K562 (cell line): Measurements from ENCODE around the gene MLLT6. TPM values are rescaled to one million over a fixed set of nuclear protein-coding genes. Genes with fewer than 3 reads are reported as not detected.

ENCODE experiments used
- ATF2 ChIP-seq: sonication (generic); formaldehyde crosslinking; IDR thresholded peaks from 2 replicates; pipeline ENCODE4 v1.8.1; 2022; ENCODE audit warnings: missing genetic modification reagents
- ATF6 ChIP-seq: sonication (generic); formaldehyde crosslinking; IDR thresholded peaks from 2 replicates; pipeline ENCODE4 v1.4.0; 2020; ENCODE audit warnings: mild to moderate bottlenecking, missing genetic modification reagents
- C11orf30 ChIP-seq: fragments of 450-650 bp; IDR thresholded peaks from 2 replicates; pipeline ENCODE4 v1.6.1; 2016; ENCODE audit warnings: low read depth, mild to moderate bottlenecking
- CXXC5 ChIP-seq: fragments of 250-450 bp; sonication (Bioruptor Pico); IDR thresholded peaks from 2 replicates; pipeline ENCODE4 v1.8.0; 2022; ENCODE audit warnings: inconsistent platforms, mild to moderate bottlenecking, moderate library complexity
- FOXA3 ChIP-seq, 2 experiments: fragments of 450-650 bp in 1 of 2; sonication (generic) in 1 of 2; formaldehyde crosslinking; IDR thresholded peaks in 1 of 2; conservative IDR thresholded peaks in 1 of 2; 2 replicates each; pipeline versions ENCODE4 v1.4.0 to v1.8.0; 2020 to 2022; ENCODE audit warnings: mild to moderate bottlenecking in 2 of 2, missing genetic modification reagents in 1 of 2
- ILK ChIP-seq: fragments of 450-650 bp; IDR thresholded peaks from 2 replicates; pipeline ENCODE4 v1.6.1; 2016; ENCODE audit warnings: missing genetic modification characterization, low read depth, mild to moderate bottlenecking, missing compliant biosample characterization, moderate library complexity, borderline replicate concordance
- JUNB ChIP-seq: fragments of 450-650 bp; formaldehyde crosslinking; conservative IDR thresholded peaks from 2 replicates; pipeline ENCODE4 v1.4.0; 2020; ENCODE audit warnings: mild to moderate bottlenecking
- MAFF ChIP-seq: IDR thresholded peaks from 2 replicates; pipeline ENCODE4 v1.6.1; 2012; ENCODE audit warnings: low read length, improper control_type of control experiment
- MITF ChIP-seq: IDR thresholded peaks from 2 replicates; pipeline ENCODE4 v1.6.1; 2014; ENCODE audit warnings: antibody characterized with exemption
- OTX1 ChIP-seq: fragments of 450-650 bp; formaldehyde crosslinking; IDR thresholded peaks from 2 replicates; pipeline ENCODE4 v1.4.0; 2022; ENCODE audit warnings: mild to moderate bottlenecking
- SIX5 ChIP-seq, 2 experiments: IDR thresholded peaks; 2 replicates each; pipeline ENCODE4 v1.6.1; 2011; ENCODE audit warnings: low read length in 2 of 2, borderline replicate concordance in 1 of 2, low read depth in 1 of 2, mild to moderate bottlenecking in 1 of 2, moderate library complexity in 1 of 2; ENCODE audit not compliant: insufficient read depth in 1 of 2
- SMC3 ChIP-seq: conservative IDR thresholded peaks from 2 replicates; pipeline ENCODE4 v1.6.1; 2011; ENCODE audit warnings: low read depth, low read length, improper control_type of control experiment; ENCODE audit not compliant: insufficient read depth
- SOX6 ChIP-seq: fragments of 450-650 bp; IDR thresholded peaks from 2 replicates; pipeline ENCODE4 v1.6.1; 2014; ENCODE audit warnings: mild to moderate bottlenecking
- TBP ChIP-seq: optimal IDR thresholded peaks from 2 replicates; pipeline ENCODE3; 2011; ENCODE audit warnings: low read depth, low read length, improper control_type of control experiment
- TFE3 ChIP-seq: fragments of 450-650 bp; formaldehyde crosslinking; IDR thresholded peaks from 2 replicates; pipeline ENCODE4 v1.4.0; 2020; ENCODE audit warnings: mild to moderate bottlenecking, mixed read lengths
- USF2 ChIP-seq: sonication (generic); formaldehyde crosslinking; IDR thresholded peaks from 2 replicates; pipeline ENCODE4 v1.5.0; 2020; ENCODE audit warnings: missing genetic modification reagents
- ZNF274 ChIP-seq: IDR thresholded peaks from 2 replicates; pipeline ENCODE4 v1.6.1; 2011; ENCODE audit warnings: low read depth, mild to moderate bottlenecking, low read length, moderate library complexity, borderline replicate concordance
- ZNF717 ChIP-seq: fragments of 250-450 bp; sonication (Bioruptor Pico); IDR thresholded peaks from 2 replicates; pipeline ENCODE4 v1.5.0; 2021
- ZNF778 ChIP-seq: fragments of 450-650 bp; formaldehyde crosslinking; IDR thresholded peaks from 2 replicates; pipeline ENCODE4 v1.4.0; 2020; ENCODE audit warnings: mild to moderate bottlenecking, moderate library complexity
- polyA plus RNA-seq, 8 experiments: library from polyadenylated mRNA; depleted of rRNA in 4 of 8; stranded (reverse) in 5 of 8; unstranded in 3 of 8; fragments of >200 nt; fragmentation: Nextera tagmentation in 2 of 8; fragmentation: Illumina TruSeq in 1 of 8; extraction: Ambion mirVana in 2 of 8; extraction: Trizol in 1 of 8; gene quantifications; 2 replicates each; pipeline versions ENCODE4 v1.2.1 to v1.2.3, GENCODE V29; 2011 to 2014; ENCODE audit warnings: inconsistent platforms in 1 of 8, missing spikeins in 1 of 8
- total RNA-seq, 7 experiments: library from RNA; depleted of rRNA in 6 of 7; stranded (reverse); fragments of >200 nt in 6 of 7; fragmentation: Illumina TruSeq in 2 of 7; extraction: Trizol in 2 of 7; gene quantifications; 2 replicates each; pipeline versions ENCODE4 v1.2.1 to v1.2.3, GENCODE V29; 2011 to 2021; ENCODE audit warnings: low replicate concordance in 1 of 7

Gene MLLT6
- total and polyA plus RNA-seq, 9 of the 15 experiments (the other 6 are each of a cell fraction or from before 2014, with no cell fraction given), result 3.1 to 71.7 (median 30.0) TPM

GRCh38 chr17:38748149-38748891 lies 43.2 kb downstream of the MLLT6 start, which contains the start of gene PCGF2 (continued):
- TF ChIP-seq OTX1 (CRISPR knock-in tag) (no peak), MITF (0 out of 2 replicates have a peak, but pooled peaks have one; percentile 7), ATF6 (CRISPR knock-in tag) (no peak), MAFF (no peak), CXXC5 (CRISPR knock-in tag) (no peak; the same call in 1 of the 2 replicates), JUNB (CRISPR knock-in tag) (no peak), ILK (tag) (no peak), SIX5 (IDR thresholded peaks at IDR 0.05; ENCODE audit: borderline replicate concordance in 1 of 2, insufficient read depth in 1 of 2, low read depth in 1 of 2, low read length in 2 of 2) (no peak), ZNF274 (no peak), ZNF778 (CRISPR knock-in tag) (no peak), SMC3 (no peak), TBP (peak; percentile 27), TFE3 (CRISPR knock-in tag) (peak; percentile 88), ATF2 (CRISPR knock-in tag) (no peak), C11orf30 (no peak), USF2 (CRISPR knock-in tag) (peak; percentile 91), FOXA3 (CRISPR knock-in tag; conservative IDR thresholded peaks at IDR 0.05 in 1 of 2, IDR thresholded peaks at IDR 0.05 in 1 of 2) (no peak), SOX6 (no peak), ZNF717 (CRISPR knock-in tag) (no peak)
